HL-60 (cell line): ENCODE measurements around the gene SLC13A2.

Source experiments
- DNase-seq, 2 experiments: peaks; one replicate each; pipeline ENCODE4 v3.0.0-alpha.2; 2010 to 2020; ENCODE audit warnings: low read depth in 1 of 2, low spot score in 1 of 2
- H3K27ac ChIP-seq: fragments of 250-450 bp; sonication (Bioruptor Pico); replicated peaks from 2 replicates; pipeline ENCODE4 v1.5.1; 2020; ENCODE audit warnings: mild to moderate bottlenecking, moderate library complexity
- H3K27me3 ChIP-seq: fragments of 250-450 bp; sonication (Bioruptor Pico); 2 replicates; pipeline ENCODE4 v1.5.1; 2021; ENCODE audit warnings: mild to moderate bottlenecking, moderate library complexity; ENCODE audit not compliant: insufficient read depth, poor library complexity, severe bottlenecking
- H3K4me3 ChIP-seq: replicated peaks from 2 replicates; pipeline ENCODE4 v1.5.1; 2011; ENCODE audit warnings: mild to moderate bottlenecking, control low read depth, low read length; ENCODE audit not compliant: insufficient read depth
- CTCF ChIP-seq: IDR thresholded peaks from one replicate; pipeline ENCODE4 v1.5.1; 2011; ENCODE audit warnings: low read length, control low read depth, inconsistent platforms; ENCODE audit not compliant: insufficient read depth
- GABPA ChIP-seq: IDR thresholded peaks from 2 replicates; pipeline ENCODE4 v1.6.1; 2012; ENCODE audit warnings: low read depth
- POLR2AphosphoS5 ChIP-seq: IDR thresholded peaks from 2 replicates; pipeline ENCODE4 v1.6.1; 2012; ENCODE audit warnings: low read depth
- REST ChIP-seq: IDR thresholded peaks from 2 replicates; pipeline ENCODE4 v1.6.1; 2012; ENCODE audit warnings: low read depth; ENCODE audit not compliant: insufficient replicate concordance
- SPI1 ChIP-seq: IDR thresholded peaks from 2 replicates; pipeline ENCODE4 v1.6.1; 2012; ENCODE audit warnings: low read depth, mild to moderate bottlenecking, borderline replicate concordance

The SLC13A2 gene

GRCh38 chr17:28524476-28525424, 51.3 kb downstream of the SLC13A2 start:
- Histone ChIP-seq H3K27ac (no peak overlapping the region), H3K27me3 (no peaks in the 10 kb centered on the region), H3K4me3 (no peak overlapping the region)
- DNase-seq, result no peak
- TF ChIP-seq REST, result no peak
- no peak for TF ChIP-seq SPI1
- TF ChIP-seq CTCF, result no peak
- no peak for TF ChIP-seq GABPA

GRCh38 chr17:28526381-28526780, 52.9 kb downstream of the SLC13A2 start:
- Histone ChIP-seq H3K27me3 (no peaks in the 10 kb centered on the region), H3K4me3 (no peak overlapping the region), H3K27ac (no peak overlapping the region)
- no peak for DNase-seq
- TF ChIP-seq GABPA (no peak), POLR2AphosphoS5 (no peak)

- Histone ChIP-seq H3K27ac (no peak overlapping the region), H3K27me3 (no peaks in the 10 kb centered on the region), H3K4me3 (no peak overlapping the region)
- DNase-seq, result no peak
- no peak for TF ChIP-seq CTCF
- no peak for TF ChIP-seq SPI1
- TF ChIP-seq GABPA, result no peak
- no peak for TF ChIP-seq POLR2AphosphoS5
- no peak for TF ChIP-seq REST
Observed at GRCh38 chr17:28527181-28527681, 53.8 kb downstream of the SLC13A2 start.

GRCh38 chr17:28527859-28528258, 54.4 kb downstream of the SLC13A2 start:
- Histone ChIP-seq H3K27ac (no peak overlapping the region), H3K4me3 (no peak overlapping the region), H3K27me3 (no peaks in the 10 kb centered on the region)
- TF ChIP-seq GABPA, result no peak
- no peak for TF ChIP-seq CTCF
- no peak for TF ChIP-seq POLR2AphosphoS5
- TF ChIP-seq SPI1, result no peak
- TF ChIP-seq REST, result no peak
- no peak for DNase-seq
